GM19324 (cell line): Measurements from ENCODE around the gene PRDM15.

ENCODE experiments used
- ATAC-seq: cut with Tn5 transposase; IDR thresholded peaks from one replicate; pipeline ENCODE4 v1.9.1; 2021; ENCODE audit warnings: mild to moderate bottlenecking, moderate library complexity; ENCODE audit not compliant: unreplicated experiment, low FRiP score

Gene PRDM15

GRCh38 chr21:41755258-41755933 lies 123.7 kb downstream of the PRDM15 start:
- no peak for ATAC-seq

GRCh38 chr21:41754479-41754891 lies 124.7 kb downstream of the PRDM15 start:
- no peak for ATAC-seq

- no peak for ATAC-seq
These were observed 125.9 kb downstream of the PRDM15 start for GRCh38 chr21:41753006-41753898.

GRCh38 chr21:41752231-41752681 lies 126.9 kb downstream of the PRDM15 start:
- ATAC-seq: no peak

GRCh38 chr21:41751611-41752011 lies 127.5 kb downstream of the PRDM15 start:
- ATAC-seq: no peak

DNA sequence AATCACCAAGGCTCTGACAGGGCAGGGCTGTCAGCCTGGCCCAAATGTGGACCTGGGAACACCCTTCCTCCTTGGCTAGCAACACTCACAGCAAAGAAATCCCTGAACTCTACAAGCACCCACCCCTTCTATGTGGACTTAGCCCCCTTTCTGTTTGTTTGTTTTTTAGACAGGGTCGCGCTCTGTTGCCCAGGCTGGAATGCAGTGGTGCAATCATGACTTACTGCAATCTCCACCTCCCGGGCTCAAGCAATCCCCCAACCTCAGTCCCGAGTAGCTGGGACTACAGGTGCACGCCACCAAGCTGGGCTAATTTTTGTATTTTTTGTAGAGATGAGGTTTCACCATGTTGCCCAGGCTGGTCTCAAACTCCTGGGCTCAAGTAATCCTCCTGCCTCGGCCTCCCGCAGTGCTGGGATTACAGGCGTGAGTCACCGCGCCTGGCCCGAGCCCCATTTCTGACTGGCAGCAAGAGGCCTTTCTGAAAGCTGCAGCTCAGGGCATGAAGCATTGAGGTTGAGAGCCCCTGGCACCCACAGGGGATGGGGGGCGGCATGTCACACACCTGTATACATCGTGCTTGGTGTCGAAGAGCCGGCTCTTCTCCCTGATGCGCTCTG lies 128.5 kb downstream of the PRDM15 start:
- no peak for ATAC-seq

- no peak for ATAC-seq
These were observed 129.1 kb downstream of the PRDM15 start for GRCh38 chr21:41750051-41750450.

- ATAC-seq: no peak
These were observed 129.9 kb downstream of the PRDM15 start for GRCh38 chr21:41749286-41749685.
